GM12878 (cell line): ENCODE data around the gene LRP5. TPM values are rescaled to one million over a fixed set of nuclear protein-coding genes. Genes with fewer than 3 reads are reported as not detected.

ENCODE experiments used
- ATAC-seq: fragments of 200-7000 bp; cut with Tn5 transposase; 3 replicates; pipeline ENCODE4 v1.9.1; 2020; ENCODE audit warnings: mild to moderate bottlenecking, moderate library complexity
- BruUV-seq: library from RNA; stranded (reverse); fragments of 400-500 nt; replicated peaks from 2 replicates; lab custom pipeline; 2021; lab: Mats Ljungman, UMichigan
- CTCF ChIA-PET: fragments of 300-600 bp; sonication (Branson Sonifier 250); formaldehyde crosslinking; extraction: SDS; loops from one replicate; lab custom pipeline; 2021; ENCODE audit warnings: inconsistent platforms; lab: Yijun Ruan, JAX
- POLR2A ChIA-PET: fragments of 350-600 bp; formaldehyde crosslinking; extraction: SDS; loops from one replicate; lab custom pipeline; 2021; ENCODE audit warnings: inconsistent platforms; lab: Charles Lee
- RAD21 ChIA-PET: fragments of 300-600 bp; sonication (Branson Sonifier 250); formaldehyde crosslinking; loops from one replicate; lab custom pipeline; 2023; ENCODE audit warnings: antibody characterized with exemption; ENCODE audit not compliant: unreplicated experiment; lab: Charles Lee
- SMC1A ChIA-PET: fragments of 300-600 bp; sonication (Branson Sonifier 250); formaldehyde crosslinking; loops from one replicate; lab custom pipeline; 2023; ENCODE audit not compliant: unreplicated experiment, uncharacterized antibody; lab: Charles Lee
- DNase-seq: peaks from one replicate; pipeline ENCODE4 v3.0.0-alpha.2; 2011; ENCODE audit warnings: low read depth, low spot score
- FAIRE-seq: peaks from 3 replicates; lab custom pipeline; 2011; peaks lifted over from hg19 to GRCh38; lab: Jason Lieb, UNC
- H2AFZ ChIP-seq: 2 replicates; pipeline ENCODE4 v1.6.0; 2011; ENCODE audit warnings: low read depth, low read length, control low read depth; ENCODE audit not compliant: control insufficient read depth
- H3K27ac ChIP-seq: 2 replicates; pipeline ENCODE4 v1.5.1; 2011; ENCODE audit warnings: control low read depth; ENCODE audit not compliant: control insufficient read depth, insufficient read depth
- H3K27me3 ChIP-seq, 2 experiments: replicated peaks in 1 of 2; 2 replicates each; pipeline versions ENCODE4 v1.6.0 to v1.6.1; 2011; ENCODE audit warnings: low read length in 1 of 2; ENCODE audit not compliant: control insufficient read depth in 2 of 2, insufficient read depth in 2 of 2
- H3K36me3 ChIP-seq, 2 experiments: 2 replicates each; pipeline ENCODE4 v1.5.1; 2011; ENCODE audit warnings: low read length in 1 of 2; ENCODE audit not compliant: control insufficient read depth in 2 of 2, insufficient read depth in 2 of 2
- H3K4me1 ChIP-seq: 2 replicates; pipeline ENCODE4 v1.6.1; 2011; ENCODE audit warnings: mild to moderate bottlenecking, low read length, moderate library complexity, mixed read lengths; ENCODE audit not compliant: control insufficient read depth, insufficient read depth
- H3K4me2 ChIP-seq: 2 replicates; pipeline ENCODE4 v1.6.0; 2011; ENCODE audit warnings: control low read depth; ENCODE audit not compliant: control insufficient read depth, insufficient read depth
- H3K4me3 ChIP-seq: fragments of 200-600 bp; sonication (generic); 2 replicates; pipeline ENCODE4 v1.5.1; 2016
- H3K79me2 ChIP-seq: 2 replicates; pipeline ENCODE4 v1.6.0; 2011; ENCODE audit warnings: low read length; ENCODE audit not compliant: control insufficient read depth, insufficient read depth
- H3K9ac ChIP-seq: 2 replicates; pipeline ENCODE4 v1.8.0; 2011; ENCODE audit warnings: low read length, control low read depth, mixed read lengths; ENCODE audit not compliant: control insufficient read depth, insufficient read depth
- H3K9me3 ChIP-seq: replicated peaks from 3 replicates; pipeline ENCODE4 v1.5.1; 2011; ENCODE audit warnings: mild to moderate bottlenecking, low read length; ENCODE audit not compliant: control insufficient read depth, insufficient read depth
- H4K20me1 ChIP-seq: 2 replicates; pipeline ENCODE4 v1.6.0; 2011; ENCODE audit not compliant: control insufficient read depth, insufficient read depth
- BCLAF1 ChIP-seq: fragments of 450-650 bp; IDR thresholded peaks from 2 replicates; pipeline ENCODE4 v1.6.1; 2017; ENCODE audit warnings: antibody characterized with exemption, mild to moderate bottlenecking, moderate library complexity
- CBX3 ChIP-seq: fragments of 200-600 bp; sonication (generic); IDR thresholded peaks from 2 replicates; pipeline ENCODE4 v1.6.1; 2016; ENCODE audit warnings: low read depth, borderline replicate concordance
- ESRRA ChIP-seq: IDR thresholded peaks from 2 replicates; pipeline ENCODE4 v1.6.1; 2012; ENCODE audit warnings: mild to moderate bottlenecking, low read length, improper control_type of control experiment
- GATAD2B ChIP-seq: fragments of 450-650 bp; conservative IDR thresholded peaks from 2 replicates; pipeline ENCODE4 v1.6.1; 2017; ENCODE audit warnings: low read depth, mild to moderate bottlenecking, moderate library complexity
- HDGF ChIP-seq: fragments of 450-650 bp; IDR thresholded peaks from 2 replicates; pipeline ENCODE4 v1.6.1; 2016; ENCODE audit warnings: antibody characterized with exemption
- IRF5 ChIP-seq: fragments of 450-650 bp; IDR thresholded peaks from 2 replicates; pipeline ENCODE4 v1.6.1; 2017; ENCODE audit warnings: borderline replicate concordance
- JUND ChIP-seq: IDR thresholded peaks from 2 replicates; pipeline ENCODE4 v1.6.1; 2012; ENCODE audit warnings: low read depth, mild to moderate bottlenecking, low read length, improper control_type of control experiment, moderate library complexity
- NR2C2 ChIP-seq: IDR thresholded peaks from 2 replicates; pipeline ENCODE4 v1.6.1; 2011; ENCODE audit warnings: borderline replicate concordance, low read depth; ENCODE audit not compliant: control insufficient read depth, insufficient read length
- RB1 ChIP-seq: fragments of 450-650 bp; formaldehyde crosslinking; IDR thresholded peaks from 2 replicates; pipeline ENCODE4 v1.6.1; 2017; ENCODE audit warnings: mild to moderate bottlenecking, borderline replicate concordance
- RELA ChIP-seq: fragments of 450-650 bp; IDR thresholded peaks from 2 replicates; pipeline ENCODE4 v1.8.0; 2014; ENCODE audit warnings: borderline replicate concordance; ENCODE audit not compliant: partially characterized antibody
- RFX5 ChIP-seq: IDR thresholded peaks from 2 replicates; pipeline ENCODE4 v1.6.1; 2011; ENCODE audit warnings: low read depth, low read length, improper control_type of control experiment
- ZBED1 ChIP-seq: IDR thresholded peaks from 2 replicates; pipeline ENCODE4 v1.6.1; 2016; ENCODE audit warnings: borderline replicate concordance
- WGBS: methylation state at CpG from one replicate; pipeline ENCODE4 v1.1.6; 2016; ENCODE audit warnings: low lambda C conversion rate; ENCODE audit not compliant: insufficient replicate concordance, insufficient coverage; ENCODE audit errors: missing lambda C conversion rate; 5-methylcytosine and 5-hydroxymethylcytosine counted together
- in situ Hi-C: fragments of 300-500 bp; cut with MboI; formaldehyde crosslinking; loops from 9 replicates; pipeline ENCODE4 v1.14.3; 2018; ENCODE audit warnings: mixed read lengths
- intact Hi-C: fragments of 100-400 bp; cut with micrococcal nuclease; formaldehyde crosslinking; loops from one replicate; pipeline ENCODE4 v1.14.2; 2022; ENCODE audit not compliant: unreplicated experiment
- polyA plus RNA-seq, 11 experiments: library from polyadenylated mRNA; depleted of rRNA in 4 of 11; unstranded in 6 of 11; stranded (reverse) in 5 of 11; fragments of >200 nt; fragmentation: Nextera tagmentation in 4 of 11; fragmentation: Illumina TruSeq in 1 of 11; extraction: Ambion mirVana in 4 of 11; extraction: Trizol in 1 of 11; gene quantifications; 1 replicate in 1 of 11; 2 replicates in 10 of 11; pipeline versions ENCODE4 v1.2.1 to v1.2.3, GENCODE V29; 2011 to 2016; ENCODE audit warnings: inconsistent platforms in 2 of 11, missing spikeins in 2 of 11, low read depth in 1 of 11
- total RNA-seq, 4 experiments: library from RNA; depleted of rRNA in 3 of 4; stranded (reverse); fragments of >200 nt in 3 of 4; fragmentation: Illumina TruSeq in 1 of 4; extraction: Trizol in 1 of 4; gene quantifications; 2 replicates each; pipeline versions ENCODE4 v1.2.1 to v1.2.3, GENCODE V29; 2013 to 2021
- TF ChIP-seq, protein P1 (sequence below): IDR thresholded peaks from 2 replicates; pipeline ENCODE4 v1.6.1; 2012; ENCODE audit warnings: low read length, inconsistent platforms
- TF ChIP-seq, protein P2 (sequence below): fragments of 450-650 bp; IDR thresholded peaks from 2 replicates; pipeline ENCODE4 v1.6.1; 2016; ENCODE audit warnings: mild to moderate bottlenecking

LRP5 gene
- total and polyA plus RNA-seq, 10 of the 15 experiments (the other 5 are each of a cell fraction or from before 2014, with no cell fraction given): 0.37 to 34.0 (median 6.6) TPM

GRCh38 chr11:68295271-68295670, 17.1 kb upstream of the LRP5 start (continued):
- no peak for TF ChIP-seq IRF5
- TF ChIP-seq RELA: no peak
- TF ChIP-seq HDGF: no peak
- TF ChIP-seq ESRRA: no peak
- no peak for TF ChIP-seq RB1

- no peak for ATAC-seq
- H3K9ac ChIP-seq: no peak overlapping the region
- ChIA-PET SMC1A (interaction anchor here (0.7 to 7.9 kb wide), 10 partner anchors 12 to 89 kb away, joined by 3 to 134 read pairs (median 6); partner anchors contain the start of gene C11orf24), CTCF (interaction anchor here (0.7 to 12.0 kb wide), 14 partner anchors 12 to 286 kb away, joined by 3 to 365 read pairs (median 14); partner anchors contain the start of genes ALDH3B1 and C11orf24), POLR2A (interaction anchor here (0.6 to 2.9 kb wide), 6 partner anchors 8 to 38 kb away, joined by 3 to 28 read pairs (median 5); partner anchors contain the start of gene C11orf24), RAD21 (interaction anchor here (1.0 to 9.7 kb wide), 8 partner anchors 13 to 89 kb away, joined by 3 to 186 read pairs (median 5); partner anchors contain the start of gene C11orf24)
- DNase-seq: no peak
- no peaks in the 10 kb centered on the region for H3K79me2 ChIP-seq
- H4K20me1 ChIP-seq: no peaks in the 10 kb centered on the region
- H3K27me3 ChIP-seq: no peaks in the 10 kb centered on the region
- H3K4me2 ChIP-seq: no peak overlapping the region
- H3K27ac ChIP-seq: no peak overlapping the region
- H2AFZ ChIP-seq: no peak overlapping the region
- TF ChIP-seq, protein P1, sequence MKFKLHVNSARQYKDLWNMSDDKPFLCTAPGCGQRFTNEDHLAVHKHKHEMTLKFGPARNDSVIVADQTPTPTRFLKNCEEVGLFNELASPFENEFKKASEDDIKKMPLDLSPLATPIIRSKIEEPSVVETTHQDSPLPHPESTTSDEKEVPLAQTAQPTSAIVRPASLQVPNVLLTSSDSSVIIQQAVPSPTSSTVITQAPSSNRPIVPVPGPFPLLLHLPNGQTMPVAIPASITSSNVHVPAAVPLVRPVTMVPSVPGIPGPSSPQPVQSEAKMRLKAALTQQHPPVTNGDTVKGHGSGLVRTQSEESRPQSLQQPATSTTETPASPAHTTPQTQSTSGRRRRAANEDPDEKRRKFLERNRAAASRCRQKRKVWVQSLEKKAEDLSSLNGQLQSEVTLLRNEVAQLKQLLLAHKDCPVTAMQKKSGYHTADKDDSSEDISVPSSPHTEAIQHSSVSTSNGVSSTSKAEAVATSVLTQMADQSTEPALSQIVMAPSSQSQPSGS: no peak
- TF ChIP-seq NR2C2 (no peak), BCLAF1 (no peak), GATAD2B (no peak), JUND (no peak), RFX5 (no peak), CBX3 (no peak), ZBED1 (no peak)
- TF ChIP-seq, protein P2, sequence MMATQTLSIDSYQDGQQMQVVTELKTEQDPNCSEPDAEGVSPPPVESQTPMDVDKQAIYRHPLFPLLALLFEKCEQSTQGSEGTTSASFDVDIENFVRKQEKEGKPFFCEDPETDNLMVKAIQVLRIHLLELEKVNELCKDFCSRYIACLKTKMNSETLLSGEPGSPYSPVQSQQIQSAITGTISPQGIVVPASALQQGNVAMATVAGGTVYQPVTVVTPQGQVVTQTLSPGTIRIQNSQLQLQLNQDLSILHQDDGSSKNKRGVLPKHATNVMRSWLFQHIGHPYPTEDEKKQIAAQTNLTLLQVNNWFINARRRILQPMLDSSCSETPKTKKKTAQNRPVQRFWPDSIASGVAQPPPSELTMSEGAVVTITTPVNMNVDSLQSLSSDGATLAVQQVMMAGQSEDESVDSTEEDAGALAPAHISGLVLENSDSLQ: no peak
- TF ChIP-seq, all 136 proteins: peak for 0
- H3K4me1 ChIP-seq: peaks cover 9% of the 10 kb centered on the region
- in situ Hi-C loops: loop anchor here (5.0 kb wide), 1 partner anchor 39 kb away; no protein-coding TSS in a partner anchor
- no TSS peak for BruUV-seq
- no peaks in the 10 kb centered on the region for H3K9me3 ChIP-seq
- peak; percentile 38 for FAIRE-seq
- 79% methylated on average over 5 of the region's 5 CpGs for WGBS
- H3K36me3 ChIP-seq: no peaks in the 10 kb centered on the region; a peak in 1 of 4 replicates
- intact Hi-C loops: loop anchor here (5.0 kb wide), 2 partner anchors 86 to 151 kb away; no protein-coding TSS in a partner anchor
- no peak overlapping the region for H3K4me3 ChIP-seq
Measured at GRCh38 chr11:68295940-68296339, 16.5 kb upstream of the LRP5 start.
